Activated T-helper 1 cell treated with anti-CD3 and anti-CD28 coated beads, Interleukin-2, amount 50 U/mL, for 16 hours (primary cell): ENCODE measurements around the gene MYO18A.
A peak's percentile ranks its signal among the peaks of the same experiment; 100 is the strongest.
"Not testable (repeated sequence)": the region's sequence is repeated elsewhere in the genome, so short reads cannot be mapped to it uniquely, and the experiment has no call there.

Experiments used
- DNase-seq, 2 donors: peaks; one replicate each; pipeline ENCODE4 v3.0.0-alpha.2; 2020; ENCODE audit warnings: low read depth in 1 of 2, low spot score in 1 of 2

Gene MYO18A

DNA sequence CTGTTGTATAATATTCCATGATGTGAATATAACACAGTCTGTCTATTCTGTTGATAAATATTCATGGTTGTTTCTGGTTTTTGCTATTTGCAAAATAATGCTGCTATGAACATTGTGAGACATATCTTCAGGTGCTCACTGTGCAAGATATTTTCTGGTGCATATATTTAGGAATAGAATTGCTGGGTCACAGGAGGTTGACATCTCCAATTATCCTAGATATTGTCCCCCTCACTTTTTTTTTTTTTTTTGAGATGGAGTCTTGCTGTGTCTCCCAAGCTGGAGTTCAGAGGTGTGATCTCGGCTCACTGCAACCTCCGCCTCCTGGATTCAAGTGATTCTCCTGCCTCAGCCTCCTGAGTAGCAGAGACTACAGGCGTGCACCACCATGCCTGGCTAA is 14.5 kb upstream of the MYO18A start:
- DNase-seq: no peak

DNA sequence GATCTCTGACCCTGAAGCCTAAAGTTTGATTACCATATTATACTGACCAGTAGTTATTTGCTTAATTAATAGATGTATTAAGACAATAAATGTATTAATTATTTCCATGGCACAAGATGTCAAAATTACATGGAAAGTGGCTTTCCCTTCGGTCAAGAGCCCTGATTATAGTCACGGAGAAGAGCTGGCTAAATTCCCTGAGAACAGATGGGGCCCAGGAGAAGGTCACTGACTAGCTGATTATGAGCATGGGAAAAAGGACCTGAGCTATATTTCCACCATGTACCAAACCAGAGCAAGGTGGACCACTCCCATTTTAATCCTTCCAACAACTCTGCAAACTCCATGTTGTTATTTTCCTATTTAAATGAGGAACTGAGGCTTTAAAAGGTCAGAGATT is 12.9 kb upstream of the MYO18A start:
- DNase-seq: no peak

DNA sequence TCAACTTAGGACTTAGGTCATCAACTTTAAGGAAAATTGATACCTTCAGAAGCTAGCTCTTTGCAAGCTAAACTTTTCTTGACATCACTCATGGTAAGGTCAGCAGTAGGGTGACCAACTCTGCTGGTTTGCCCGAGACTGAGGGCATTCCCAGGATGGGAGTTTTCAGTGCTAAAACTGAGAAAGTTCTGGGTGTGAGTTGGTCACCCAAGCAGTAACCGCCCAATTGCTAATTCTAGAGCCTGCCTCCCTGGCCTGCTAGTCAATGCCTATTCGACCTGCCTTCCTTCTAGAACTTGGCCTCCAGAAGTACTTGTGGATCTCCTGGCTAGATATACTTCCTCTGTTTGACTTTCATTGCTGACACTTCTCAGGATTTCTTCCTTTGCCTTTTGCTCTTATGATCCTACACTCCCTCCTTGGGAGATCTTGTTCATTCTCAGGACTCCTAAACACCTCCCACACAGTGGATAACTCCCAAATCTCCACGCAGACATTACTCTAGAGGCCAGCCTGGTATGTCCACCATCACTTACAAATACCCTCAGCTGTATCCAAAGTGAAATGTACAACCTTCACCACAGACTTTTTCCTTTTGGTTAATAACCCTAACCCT is 10.5 kb upstream of the MYO18A start:
- no peak for DNase-seq

DNA sequence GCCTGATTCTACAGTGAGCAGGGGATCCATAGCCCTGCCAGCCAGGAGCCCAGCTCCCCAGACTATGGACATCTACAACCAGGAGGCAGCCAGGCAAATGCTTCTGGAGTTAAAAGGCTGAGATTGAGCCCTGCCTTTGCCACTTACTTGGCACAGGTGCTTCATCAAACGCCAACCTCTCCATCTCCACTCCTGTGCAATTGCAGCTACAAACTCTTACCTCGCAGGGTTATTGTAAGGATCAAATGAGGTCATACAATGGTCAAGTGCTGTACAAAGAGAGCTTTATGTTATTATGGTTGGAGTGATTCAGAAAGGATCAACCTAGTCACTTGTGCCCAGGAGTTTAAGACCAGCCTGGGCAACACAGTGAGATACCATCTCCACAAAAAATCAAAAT is 9.8 kb upstream of the MYO18A start:
- DNase-seq: no peak

DNA sequence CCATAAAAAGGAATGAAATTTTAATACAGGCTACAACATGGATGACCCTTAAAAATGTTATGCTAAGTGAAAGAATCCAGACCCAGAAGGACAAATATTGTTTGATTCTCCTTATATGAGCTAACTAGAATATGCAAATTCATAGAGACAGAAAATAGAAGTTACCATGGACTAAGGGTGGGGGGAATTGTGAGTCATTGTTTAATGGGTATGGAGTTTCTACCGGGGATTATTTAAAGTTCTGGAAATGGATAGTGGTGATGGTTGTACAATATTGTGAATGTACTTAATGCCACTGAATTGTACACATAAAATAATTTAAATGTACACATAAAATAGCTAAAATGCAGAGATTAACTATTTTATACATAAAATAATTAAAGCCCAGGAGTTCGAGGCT is 9.2 kb upstream of the MYO18A start:
- DNase-seq: no peak

DNA sequence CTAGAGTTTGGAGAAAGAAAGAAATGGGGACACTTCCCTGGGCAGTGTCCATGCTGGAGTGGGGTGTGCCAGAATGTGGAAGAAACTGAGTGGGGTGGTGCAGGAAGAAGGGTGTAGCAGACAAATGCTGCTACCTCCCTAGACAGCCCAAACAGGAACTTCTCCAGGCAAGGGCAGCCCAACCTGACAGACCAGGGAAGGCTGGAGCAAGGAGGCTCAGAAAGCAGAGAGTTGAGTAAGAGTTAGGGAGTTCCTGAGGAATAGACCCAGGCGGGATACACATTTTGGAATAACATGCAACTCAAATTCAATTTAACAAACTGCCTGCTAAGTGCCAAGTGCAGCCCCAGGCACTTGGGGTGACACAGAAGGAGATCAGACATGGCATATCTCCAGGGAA is 1.0 kb upstream of the MYO18A start:
- DNase-seq: no peak

DNA sequence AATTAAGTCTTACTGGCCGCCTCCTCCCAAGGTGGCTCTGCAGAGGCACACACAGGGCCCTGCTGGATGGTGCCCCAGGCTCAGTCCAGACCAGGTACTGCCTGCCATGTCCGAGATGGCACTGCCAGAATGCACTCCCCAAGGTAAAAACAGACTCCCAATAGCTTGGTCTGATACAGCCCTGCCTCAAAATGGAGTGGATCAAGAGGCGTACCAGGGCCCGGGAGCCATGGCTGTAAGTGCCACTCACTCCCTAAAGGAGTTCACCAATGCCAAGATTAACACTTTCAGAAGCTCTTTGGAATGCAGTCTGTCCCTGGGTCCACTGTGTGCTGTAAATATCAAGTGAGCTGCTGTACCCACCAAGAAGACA is 576 bp upstream of the MYO18A start:
- no peak for DNase-seq

DNA sequence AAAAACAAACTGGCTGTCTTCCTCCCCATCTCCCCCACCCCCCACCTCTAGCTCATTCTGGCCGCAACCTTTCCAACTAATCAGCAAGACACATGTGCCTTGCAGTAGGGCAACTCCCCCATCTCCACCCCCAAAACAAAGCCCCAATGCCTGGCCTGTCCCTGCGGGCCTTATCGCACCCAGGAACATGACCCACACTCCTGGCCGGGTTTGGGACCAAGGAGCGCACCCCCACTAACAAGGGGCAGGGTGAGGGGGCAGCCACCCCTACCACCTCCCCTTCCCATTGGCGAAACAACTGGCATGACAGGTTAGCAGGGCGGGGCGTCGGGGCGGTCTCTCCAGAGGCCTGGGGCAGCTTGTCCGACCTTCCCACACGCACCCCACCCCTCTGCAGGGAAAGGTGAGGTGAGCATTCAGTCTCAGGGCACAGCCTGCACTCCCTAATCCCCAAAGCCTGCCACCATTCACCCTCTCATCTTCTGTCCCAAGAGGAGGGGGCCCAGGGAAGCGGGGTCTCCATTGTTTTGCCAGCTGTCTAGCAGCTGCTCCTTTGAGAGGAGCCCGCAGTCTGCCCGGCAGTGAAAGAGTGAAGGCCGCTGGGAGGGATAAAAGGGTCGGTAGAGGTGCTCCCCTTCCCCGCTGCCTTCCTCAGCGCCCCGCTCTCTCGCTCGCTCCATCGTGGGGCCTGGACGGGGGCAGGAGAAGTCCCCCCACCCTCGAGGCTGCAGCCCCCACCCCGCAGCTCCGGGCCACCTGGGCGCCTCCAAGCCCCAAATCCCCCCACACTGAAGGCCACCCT is 765 bp downstream of the MYO18A start:
- DNase-seq: no peak

DNA sequence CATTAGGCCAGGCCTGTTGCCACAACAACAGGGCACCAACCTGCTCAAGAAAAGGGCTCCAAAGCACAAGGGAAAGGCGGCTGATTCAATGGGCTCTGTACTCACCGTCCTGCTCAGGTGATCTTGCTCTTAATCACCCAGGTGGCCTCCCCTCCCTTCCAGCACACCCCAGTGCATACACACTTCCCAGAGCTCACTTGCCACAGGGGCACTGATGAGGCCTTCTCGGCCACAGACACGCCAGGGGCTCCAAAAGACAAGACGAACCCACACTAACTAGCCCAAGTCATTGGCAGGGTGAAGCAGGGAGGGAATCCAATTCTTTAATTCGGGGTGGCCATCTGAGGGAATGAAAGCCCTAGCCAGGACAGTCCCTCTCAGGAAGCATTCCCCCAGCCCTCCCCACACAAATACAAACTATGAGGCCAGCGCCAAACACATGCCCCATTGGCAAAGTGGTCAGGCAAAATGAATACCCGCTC is 1.4 kb downstream of the MYO18A start:
- DNase-seq: no peak

DNA sequence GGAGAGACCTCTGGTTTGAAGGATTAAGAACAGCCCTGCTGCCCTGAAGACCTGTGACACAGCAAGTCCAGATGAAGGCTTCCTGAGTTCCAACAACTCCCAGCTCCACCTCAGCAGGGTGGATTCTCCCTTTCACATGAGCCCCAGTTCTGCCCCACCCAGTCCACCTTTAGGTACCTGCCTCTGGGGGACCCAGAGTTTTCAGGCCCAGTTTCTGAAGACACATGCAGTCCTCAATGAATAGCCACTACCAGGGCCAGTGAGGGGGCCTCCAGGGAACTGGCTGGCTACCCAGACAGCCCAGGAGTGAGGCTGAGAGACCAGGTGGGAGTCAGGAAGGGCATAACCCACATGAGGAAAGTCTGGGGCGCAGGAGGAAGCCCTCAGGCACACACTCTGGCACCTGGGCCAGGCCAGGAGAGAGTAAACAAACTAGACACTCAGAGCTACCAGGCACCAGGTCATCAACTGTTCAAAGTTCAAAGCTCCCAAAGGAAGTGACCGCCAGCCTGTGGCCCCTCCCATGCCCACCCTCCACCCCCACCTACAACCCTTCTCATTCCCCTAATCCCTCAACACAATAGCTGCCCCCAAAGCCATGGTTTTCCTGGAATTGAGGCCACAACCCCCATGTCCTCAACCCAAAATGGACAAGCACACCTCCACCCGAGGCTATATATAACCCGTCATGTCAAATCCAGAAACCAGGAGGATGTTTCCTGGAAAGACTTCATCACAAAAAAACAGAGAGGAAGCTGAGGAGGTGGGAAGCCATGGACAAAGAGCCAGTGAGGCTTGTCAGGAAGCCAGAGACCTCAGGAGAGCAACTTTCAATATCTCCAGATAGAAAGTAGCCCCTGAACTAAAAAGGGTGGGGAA is 2.1 kb downstream of the MYO18A start:
- DNase-seq: no peak

DNA sequence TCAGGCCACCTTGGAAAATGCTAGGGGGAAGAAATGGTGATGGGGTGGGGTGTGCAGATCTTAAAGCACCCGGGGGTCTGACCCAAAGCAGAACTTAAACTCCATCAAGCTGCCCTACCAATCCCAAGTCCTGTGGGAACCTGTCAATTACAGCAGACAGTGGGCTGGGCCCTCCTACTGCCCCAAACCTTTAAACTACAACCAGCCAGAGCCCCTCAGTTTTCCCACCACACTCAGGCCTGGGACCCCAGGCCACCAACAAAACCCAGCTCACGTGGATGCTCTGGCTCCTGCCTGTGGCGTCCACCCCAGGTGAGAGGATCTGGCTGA is 2.7 kb downstream of the MYO18A start:
- no peak for DNase-seq

DNA sequence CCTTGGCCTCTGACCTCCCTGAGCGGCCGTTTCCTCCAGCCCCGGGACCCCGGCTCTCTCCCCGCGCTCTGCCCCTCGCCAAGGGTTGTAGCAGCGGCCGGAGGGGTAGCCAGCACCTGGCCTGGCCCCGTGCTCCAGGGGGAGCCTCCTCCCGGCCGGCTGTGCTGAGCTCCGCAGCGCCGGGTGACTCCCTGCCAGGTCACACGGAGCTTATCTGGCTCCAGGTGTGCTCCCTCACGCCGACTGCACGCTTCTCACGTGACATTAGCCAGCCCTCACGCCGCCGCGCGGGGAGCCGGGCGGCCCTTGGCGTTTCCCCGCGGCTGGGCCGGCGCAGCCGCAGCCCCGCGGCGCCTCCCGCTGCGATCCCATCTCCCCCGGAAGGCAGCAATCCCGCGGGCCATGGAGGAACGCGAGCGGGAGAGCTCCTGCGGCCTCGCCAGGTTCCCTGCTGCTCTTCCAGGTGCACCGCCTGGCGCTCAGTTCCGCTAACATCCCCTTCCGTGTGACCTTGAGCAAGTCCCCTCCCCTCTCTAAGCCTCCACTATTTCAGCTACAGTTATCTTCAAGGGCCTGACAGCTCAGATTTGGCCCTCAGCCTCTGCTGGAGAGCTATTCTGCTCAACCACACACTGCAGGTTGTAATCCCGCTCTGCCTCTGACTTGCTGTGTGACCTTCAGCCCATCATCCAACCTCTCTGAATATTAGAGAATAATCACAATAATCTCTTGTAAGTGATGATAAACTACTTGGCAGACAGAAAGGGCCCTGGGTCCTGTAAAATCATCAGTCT is 3.4 kb downstream of the MYO18A start:
- peak; percentile 32 to 46 for DNase-seq

DNA sequence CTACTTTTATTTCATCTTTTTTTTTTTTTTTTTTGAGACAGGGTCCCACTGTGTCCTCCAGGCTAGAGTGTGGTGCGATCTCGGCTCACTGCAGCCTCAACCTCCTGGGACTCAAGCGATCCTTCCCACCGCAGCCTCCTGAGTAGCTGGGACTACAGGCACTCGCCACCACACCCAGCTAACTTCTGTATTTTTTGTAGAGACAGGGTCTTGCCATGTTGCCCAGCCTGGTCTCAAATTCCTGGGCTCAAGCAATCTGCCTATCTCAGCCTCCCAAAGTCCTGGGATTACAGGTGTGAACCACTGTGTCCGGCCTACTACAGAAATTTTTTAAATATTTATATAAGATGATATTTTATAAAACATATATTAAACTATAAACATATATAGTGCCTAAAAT is 4.8 kb downstream of the MYO18A start:
- DNase-seq: no peak

DNA sequence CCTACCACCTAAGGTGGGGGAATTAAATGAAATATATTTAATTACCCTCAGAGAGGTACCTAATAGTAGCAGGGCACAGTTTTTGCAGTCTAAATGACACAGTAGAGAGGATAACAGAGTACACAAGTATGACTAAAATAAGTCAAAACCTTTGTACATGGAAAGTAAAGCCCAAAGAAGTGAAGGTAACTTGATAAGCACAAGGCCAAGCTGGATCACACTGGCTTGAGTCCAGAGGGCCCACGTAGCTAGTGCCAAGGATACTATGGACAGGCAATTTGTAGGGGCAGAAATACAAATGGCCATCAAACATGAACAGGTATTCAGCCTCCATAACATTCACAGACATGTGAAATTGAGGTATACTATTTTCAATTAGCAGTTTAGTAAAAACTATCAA is 7.6 kb downstream of the MYO18A start:
- DNase-seq: no peak

DNA sequence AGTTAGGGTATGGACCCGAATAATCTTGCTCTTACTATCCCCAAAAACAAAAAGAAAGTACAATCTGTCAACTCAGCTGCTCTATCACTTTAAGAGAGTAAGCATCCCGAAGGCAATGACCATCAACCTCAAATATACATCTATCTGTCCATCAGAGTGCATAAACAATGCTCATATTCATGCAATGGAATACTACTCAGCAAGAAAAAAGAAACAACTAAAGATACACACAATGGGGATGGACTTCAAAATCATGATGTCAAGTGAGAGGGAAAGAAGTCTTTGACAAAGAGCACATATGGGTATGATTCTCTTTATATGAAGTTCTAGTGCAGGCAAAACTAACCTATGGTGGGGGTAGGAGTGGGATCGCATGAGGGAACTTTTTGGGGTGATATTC is 9.5 kb downstream of the MYO18A start:
- DNase-seq: no peak

DNA sequence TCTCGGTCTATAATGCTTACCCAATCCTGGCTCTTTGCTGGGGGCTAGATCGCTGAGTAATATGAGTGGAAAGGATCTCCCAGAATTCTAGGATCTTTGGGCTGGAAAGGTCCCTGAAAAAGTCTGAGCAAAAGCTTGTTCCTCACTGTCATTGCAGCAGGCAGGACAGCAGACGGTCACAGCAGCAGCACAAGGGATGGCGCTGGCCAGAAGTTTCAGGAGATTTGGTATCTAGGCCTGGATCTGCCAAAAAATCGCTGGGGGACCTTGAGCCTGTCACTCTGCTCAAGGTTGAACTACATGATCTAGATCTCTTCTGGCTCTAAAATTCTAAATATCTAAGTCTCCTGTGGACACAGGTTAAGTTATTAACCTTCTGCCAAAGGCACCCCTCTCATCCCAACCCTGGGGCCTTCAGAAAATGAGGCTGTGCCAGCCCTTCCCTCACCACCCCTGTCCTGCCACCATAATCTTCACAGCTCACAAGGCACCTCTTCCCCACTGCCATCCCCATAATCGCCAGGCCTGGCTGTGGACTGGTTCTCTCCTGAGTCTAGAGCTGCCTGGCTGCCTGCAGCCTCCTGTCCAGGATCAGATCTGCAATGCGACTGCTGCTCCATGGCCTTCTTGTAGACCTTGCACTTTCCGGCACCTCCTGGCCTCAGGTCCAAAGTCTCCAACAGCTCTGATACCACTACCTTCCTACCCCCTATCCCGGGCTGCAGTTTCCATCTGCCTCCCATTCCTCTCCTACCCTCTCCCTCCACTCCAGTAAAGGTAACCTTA is 10.2 kb downstream of the MYO18A start:
- no peak for DNase-seq

DNA sequence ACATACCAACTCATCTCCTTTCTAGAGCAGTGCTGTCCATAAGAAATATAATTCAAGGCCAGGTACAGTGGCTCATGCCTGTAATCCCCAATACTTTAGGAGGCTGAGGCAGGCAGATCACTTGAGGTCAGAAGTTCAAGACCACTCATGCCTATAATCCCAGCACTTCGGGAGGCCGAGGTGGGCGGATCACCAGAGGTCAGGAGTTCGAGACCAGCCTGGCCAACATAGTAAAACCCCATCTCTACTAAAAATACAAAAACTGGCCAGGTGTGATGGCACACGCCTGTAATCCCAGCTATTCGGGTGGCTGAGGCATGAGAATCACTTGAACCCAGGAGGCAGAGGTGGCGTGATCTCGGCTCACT is 11.5 kb downstream of the MYO18A start:
- not testable (repeated sequence) for DNase-seq

DNA sequence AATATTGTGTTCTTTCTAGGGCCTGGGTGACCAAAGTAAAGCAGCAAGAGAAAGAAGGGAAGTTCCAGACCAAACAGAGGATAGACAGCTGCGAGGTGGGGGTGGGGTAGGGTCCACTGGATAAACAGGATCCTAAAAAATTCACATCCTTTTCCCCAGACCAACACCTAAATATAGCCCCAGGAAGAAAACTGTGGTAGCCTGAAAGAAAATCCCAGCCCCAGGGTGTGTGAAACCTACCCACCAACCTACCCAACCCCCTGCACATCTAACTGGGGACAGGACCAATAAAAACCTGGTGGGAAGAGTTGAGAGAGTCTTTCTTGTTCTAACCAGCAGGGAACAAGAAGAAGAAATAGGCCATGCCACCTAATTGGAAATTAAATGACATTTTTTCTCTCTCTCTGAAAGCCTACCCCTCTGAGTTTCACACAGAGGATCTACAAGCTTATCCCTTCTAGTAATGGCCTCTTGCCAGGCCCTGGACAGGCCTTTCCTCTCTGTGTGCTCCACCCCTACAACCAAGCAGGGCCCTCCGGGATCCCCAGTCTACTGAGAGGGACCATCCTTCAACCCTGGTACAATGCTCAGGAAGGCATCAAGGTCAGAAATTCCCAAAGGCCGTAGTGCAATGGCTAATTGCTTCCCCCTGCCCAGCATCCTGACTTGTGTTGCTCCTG is 12.0 kb downstream of the MYO18A start:
- DNase-seq: no peak

DNA sequence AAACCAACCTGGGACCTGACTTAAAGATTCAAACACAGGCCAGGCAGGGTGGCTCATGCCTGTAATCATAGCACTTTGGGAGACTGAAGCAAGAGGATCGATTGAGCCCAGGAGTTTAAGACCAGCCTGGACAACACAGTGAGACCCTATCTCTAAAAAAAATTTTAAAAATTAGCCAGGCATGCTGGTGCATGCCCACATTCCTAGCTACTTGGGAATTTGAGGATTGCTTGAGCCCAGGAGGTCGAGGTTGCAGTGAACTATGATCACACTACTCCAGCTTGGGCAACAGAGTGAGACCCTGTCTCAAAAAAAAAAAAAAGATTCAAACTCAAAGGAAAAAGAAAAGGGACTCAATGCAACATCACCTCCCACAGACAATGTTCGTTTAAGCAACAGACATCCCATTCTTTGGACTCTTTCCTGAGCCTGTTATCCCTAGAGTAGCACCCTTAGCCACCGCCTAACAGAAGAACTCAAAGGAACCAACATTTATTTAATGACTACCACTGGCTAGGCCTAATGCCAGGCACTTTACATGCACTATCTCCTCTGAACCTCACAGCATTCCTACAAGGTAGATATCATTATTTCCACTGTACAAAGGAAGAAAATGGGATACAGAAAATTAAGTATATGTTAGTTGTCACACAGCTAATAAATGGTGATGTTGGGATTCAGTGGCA is 12.7 kb downstream of the MYO18A start:
- DNase-seq: no peak
